ENCODE results near the gene SMIM41. TPM values are rescaled to one million over a fixed set of nuclear protein-coding genes. Genes with fewer than 3 reads are reported as not detected.

Gene SMIM41
- total RNA-seq, 1 donor from 2014 or later: 1.5 TPM

- no peak for TF ChIP-seq CTCF (IDR thresholded peaks at IDR 0.05)
- TF ChIP-seq POLR2AphosphoS5 (IDR thresholded peaks at IDR 0.05; ENCODE audit: insufficient read depth in 1 of 2, low read depth in 1 of 2): peak in 1 of 2 donors; percentile 84
- Histone ChIP-seq H3K36me3 (peaks cover 0 to 27% of the 10 kb centered on the region in 2 donors), H3K27ac (no peak overlapping the region), H3K27me3 (no peaks in the 10 kb centered on the region), H3K9me3 (no peaks in the 10 kb centered on the region), H3K4me3 (no peak overlapping the region), H3K4me1 (no peaks in the 10 kb centered on the region)
- DNase-seq (ENCODE audit: extremely low spot score in 2 of 2): peak in 1 of 2 donors; percentile 92
- intact Hi-C loops (cut with DNase I): no loop called here
Measured at GRCh38 chr12:52058631-52059361, 20.7 kb upstream of the SMIM41 start.

- no peak overlapping the region for H3K4me3 ChIP-seq
- H3K4me1 ChIP-seq: no peaks in the 10 kb centered on the region
- no peaks in the 10 kb centered on the region for H3K27me3 ChIP-seq
- intact Hi-C loops (cut with DNase I): no loop called here
- TF ChIP-seq POLR2A (IDR thresholded peaks at IDR 0.05) (no peak), POLR2AphosphoS5 (IDR thresholded peaks at IDR 0.05; ENCODE audit: insufficient read depth in 1 of 2, low read depth in 1 of 2) (no peak), CTCF (IDR thresholded peaks at IDR 0.05) (no peak)
- peak in 1 of 2 donors; percentile 93 for DNase-seq (ENCODE audit: extremely low spot score in 2 of 2)
- no peak overlapping the region for H3K27ac ChIP-seq
- peaks cover 0 to 22% of the 10 kb centered on the region in 2 donors for H3K36me3 ChIP-seq
- H3K9me3 ChIP-seq: no peaks in the 10 kb centered on the region
Measured at GRCh38 chr12:52059582-52060497, 19.7 kb upstream of the SMIM41 start.

GRCh38 chr12:52060498-52061177 is 18.9 kb upstream of the SMIM41 start:
- Histone ChIP-seq H3K4me1 (no peaks in the 10 kb centered on the region), H3K9me3 (no peaks in the 10 kb centered on the region), H3K27me3 (no peaks in the 10 kb centered on the region), H3K4me3 (no peak overlapping the region), H3K27ac (no peak overlapping the region), H3K36me3 (peaks cover 0 to 16% of the 10 kb centered on the region in 2 donors)
- intact Hi-C loops (cut with DNase I): no loop called here
- DNase-seq (ENCODE audit: extremely low spot score in 2 of 2): no peak
- no peak for TF ChIP-seq POLR2A (IDR thresholded peaks at IDR 0.05)
- TF ChIP-seq CTCF (IDR thresholded peaks at IDR 0.05): no peak
- no peak for TF ChIP-seq POLR2AphosphoS5 (IDR thresholded peaks at IDR 0.05; ENCODE audit: insufficient read depth in 1 of 2, low read depth in 1 of 2)

GRCh38 chr12:52061470-52062166 is 17.9 kb upstream of the SMIM41 start:
- Histone ChIP-seq H3K36me3 (peaks cover 0 to 16% of the 10 kb centered on the region in 2 donors), H3K4me1 (no peaks in the 10 kb centered on the region), H3K4me3 (no peak overlapping the region), H3K27ac (peak overlapping the region; percentile 49), H3K9me3 (no peaks in the 10 kb centered on the region), H3K27me3 (no peaks in the 10 kb centered on the region)
- no peak for TF ChIP-seq POLR2AphosphoS5 (IDR thresholded peaks at IDR 0.05; ENCODE audit: insufficient read depth in 1 of 2, low read depth in 1 of 2)
- no peak for TF ChIP-seq CTCF (IDR thresholded peaks at IDR 0.05)
- TF ChIP-seq POLR2A (IDR thresholded peaks at IDR 0.05): no peak
- intact Hi-C loops (cut with DNase I): no loop called here
- DNase-seq (ENCODE audit: extremely low spot score in 2 of 2): no peak
